ENCODE results near the gene AGAP5.

AGAP5 gene

DNA sequence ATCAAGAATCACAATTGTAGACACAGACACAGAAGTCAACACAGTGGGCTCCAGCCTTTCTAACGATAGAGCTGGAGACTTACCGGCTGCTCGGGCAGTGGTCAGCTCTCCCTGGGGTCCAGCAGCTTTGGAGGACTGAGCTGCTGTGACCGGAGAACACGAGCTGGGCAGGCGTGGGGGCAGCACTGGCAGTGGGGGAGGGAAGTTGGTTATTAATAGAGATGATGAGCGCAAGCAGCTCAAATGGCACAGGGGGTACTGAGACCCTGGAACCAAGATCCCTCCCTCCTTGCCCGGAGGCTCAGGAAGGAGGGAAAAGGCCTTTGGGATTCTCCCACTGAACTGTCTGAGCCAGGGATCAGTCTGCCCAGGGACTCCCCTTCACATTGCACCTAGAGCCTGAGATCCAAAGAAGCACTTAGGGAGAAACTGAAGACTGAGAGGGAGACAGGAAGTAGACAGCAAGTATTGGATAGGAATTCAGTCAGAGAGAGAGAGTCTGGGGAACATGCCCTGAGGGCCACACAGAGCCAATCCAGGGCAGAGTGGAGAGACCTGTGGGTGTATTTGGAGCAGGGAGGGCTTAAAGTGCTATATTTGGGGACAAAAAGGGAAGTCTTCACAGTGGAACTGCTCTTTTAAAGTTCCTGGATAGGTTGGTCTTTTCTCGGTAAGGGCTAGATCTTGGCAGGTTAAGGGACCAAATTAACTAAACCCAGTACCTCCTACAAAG lies 56.4 kb downstream of the AGAP5 start, which contains the start of gene MYOZ1:
TSS of gene MYOZ1 (minus strand) at position 147 of the 733 bp plus-strand sequence. CDS start 1,457 bp downstream, outside the sequence.
- TF ChIP-seq, protein P1, sequence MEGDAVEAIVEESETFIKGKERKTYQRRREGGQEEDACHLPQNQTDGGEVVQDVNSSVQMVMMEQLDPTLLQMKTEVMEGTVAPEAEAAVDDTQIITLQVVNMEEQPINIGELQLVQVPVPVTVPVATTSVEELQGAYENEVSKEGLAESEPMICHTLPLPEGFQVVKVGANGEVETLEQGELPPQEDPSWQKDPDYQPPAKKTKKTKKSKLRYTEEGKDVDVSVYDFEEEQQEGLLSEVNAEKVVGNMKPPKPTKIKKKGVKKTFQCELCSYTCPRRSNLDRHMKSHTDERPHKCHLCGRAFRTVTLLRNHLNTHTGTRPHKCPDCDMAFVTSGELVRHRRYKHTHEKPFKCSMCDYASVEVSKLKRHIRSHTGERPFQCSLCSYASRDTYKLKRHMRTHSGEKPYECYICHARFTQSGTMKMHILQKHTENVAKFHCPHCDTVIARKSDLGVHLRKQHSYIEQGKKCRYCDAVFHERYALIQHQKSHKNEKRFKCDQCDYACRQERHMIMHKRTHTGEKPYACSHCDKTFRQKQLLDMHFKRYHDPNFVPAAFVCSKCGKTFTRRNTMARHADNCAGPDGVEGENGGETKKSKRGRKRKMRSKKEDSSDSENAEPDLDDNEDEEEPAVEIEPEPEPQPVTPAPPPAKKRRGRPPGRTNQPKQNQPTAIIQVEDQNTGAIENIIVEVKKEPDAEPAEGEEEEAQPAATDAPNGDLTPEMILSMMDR (IDR thresholded peaks at IDR 0.05; ENCODE audit: low read depth, low read length, missing control alignments): no peak
- H3K27ac ChIP-seq: no peak within 1 kb of the TSS
- no peaks in the 10 kb centered on the region for H3K27me3 ChIP-seq (replicated peaks)
- in situ Hi-C loops (cut with HindIII; ENCODE audit: low pct_ligation_motif_present, low sequenced_read_pairs): no loop called here
- H3K4me3 ChIP-seq (ENCODE audit: low read depth, low read length): no peak within 1 kb of the TSS
- no peaks in the 10 kb centered on the region for H3K36me3 ChIP-seq (replicated peaks)
- no peak for DNase-seq

DNA sequence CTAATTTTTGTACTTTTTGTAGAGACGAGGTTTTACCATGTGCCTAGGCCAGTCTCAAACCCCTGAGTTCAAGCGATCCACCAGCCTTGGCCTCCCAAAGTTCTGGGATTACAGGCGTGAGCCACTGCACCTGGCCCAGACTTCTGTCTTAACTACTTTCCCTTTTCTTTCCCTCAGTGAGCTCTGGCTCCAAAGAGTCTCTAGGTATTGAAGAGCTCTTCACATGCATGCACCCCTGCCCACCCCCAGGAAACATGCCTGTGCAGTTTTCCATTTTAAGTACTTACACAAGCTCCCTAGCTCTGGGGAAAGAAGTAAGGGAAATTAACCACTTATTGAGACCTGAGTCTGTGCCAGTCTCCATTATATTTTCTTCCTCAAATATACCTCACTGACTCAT lies 58.6 kb downstream of the AGAP5 start:
- no peak for DNase-seq
- no peak overlapping the region for H3K4me3 ChIP-seq (ENCODE audit: low read depth, low read length)
- TF ChIP-seq, protein P1 (IDR thresholded peaks at IDR 0.05; ENCODE audit: low read depth, low read length, missing control alignments): no peak
- in situ Hi-C loops (cut with HindIII; ENCODE audit: low pct_ligation_motif_present, low sequenced_read_pairs): no loop called here
- no peaks in the 10 kb centered on the region for H3K36me3 ChIP-seq (replicated peaks)
- no peaks in the 10 kb centered on the region for H3K27me3 ChIP-seq (replicated peaks)
- no peak overlapping the region for H3K27ac ChIP-seq

DNA sequence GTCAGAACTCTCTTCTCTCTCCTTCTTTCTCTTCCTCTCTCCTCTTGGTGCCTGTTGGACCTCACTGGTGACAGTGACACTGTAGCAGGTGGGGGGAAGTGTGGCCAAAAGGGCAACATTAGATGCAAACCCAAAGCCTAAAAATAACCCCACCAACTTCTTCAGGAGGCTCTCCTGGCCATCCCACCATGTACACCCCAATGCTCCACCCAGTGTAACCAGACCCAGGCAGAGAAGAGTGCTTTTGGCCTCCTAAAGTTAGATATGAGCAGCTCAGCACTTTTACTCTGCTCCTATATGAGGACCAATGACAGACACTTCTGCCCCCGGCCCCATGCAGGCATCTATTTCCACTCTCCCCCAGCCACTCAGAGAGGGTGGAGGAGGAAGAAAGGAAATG lies 62.1 kb downstream of the AGAP5 start:
- Histone ChIP-seq H3K27me3 (replicated peaks) (no peaks in the 10 kb centered on the region), H3K27ac (no peak overlapping the region), H3K36me3 (replicated peaks) (no peaks in the 10 kb centered on the region), H3K4me3 (ENCODE audit: low read depth, low read length) (no peak overlapping the region)
- in situ Hi-C loops (cut with HindIII; ENCODE audit: low pct_ligation_motif_present, low sequenced_read_pairs): no loop called here
- DNase-seq: no peak
- TF ChIP-seq, protein P1 (IDR thresholded peaks at IDR 0.05; ENCODE audit: low read depth, low read length, missing control alignments): no peak

DNA sequence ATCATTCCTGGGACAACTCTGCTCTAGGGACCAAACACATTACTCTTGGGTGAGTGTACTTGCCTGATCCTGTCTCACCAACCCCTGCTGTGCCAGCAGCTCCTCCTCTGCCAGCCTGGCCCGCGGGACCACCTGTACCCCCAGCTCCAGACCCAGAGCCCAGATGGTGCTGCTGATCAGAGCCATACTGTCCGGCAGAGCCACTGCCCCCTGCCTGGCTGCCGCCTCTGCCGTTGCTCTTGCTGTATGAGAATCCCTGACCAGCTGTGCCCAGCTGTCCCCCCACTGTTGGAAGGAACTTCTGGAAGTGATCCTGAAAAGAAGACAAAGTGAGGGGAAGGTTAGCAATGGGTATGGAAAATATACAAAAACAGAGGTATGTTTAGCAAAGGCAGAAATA lies 63.5 kb downstream of the AGAP5 start:
- Histone ChIP-seq H3K4me3 (ENCODE audit: low read depth, low read length) (no peak overlapping the region), H3K36me3 (replicated peaks) (no peaks in the 10 kb centered on the region), H3K27me3 (replicated peaks) (no peaks in the 10 kb centered on the region), H3K27ac (no peak overlapping the region)
- TF ChIP-seq, protein P1 (IDR thresholded peaks at IDR 0.05; ENCODE audit: low read depth, low read length, missing control alignments): no peak
- no peak for DNase-seq
- in situ Hi-C loops (cut with HindIII; ENCODE audit: low pct_ligation_motif_present, low sequenced_read_pairs): no loop called here

DNA sequence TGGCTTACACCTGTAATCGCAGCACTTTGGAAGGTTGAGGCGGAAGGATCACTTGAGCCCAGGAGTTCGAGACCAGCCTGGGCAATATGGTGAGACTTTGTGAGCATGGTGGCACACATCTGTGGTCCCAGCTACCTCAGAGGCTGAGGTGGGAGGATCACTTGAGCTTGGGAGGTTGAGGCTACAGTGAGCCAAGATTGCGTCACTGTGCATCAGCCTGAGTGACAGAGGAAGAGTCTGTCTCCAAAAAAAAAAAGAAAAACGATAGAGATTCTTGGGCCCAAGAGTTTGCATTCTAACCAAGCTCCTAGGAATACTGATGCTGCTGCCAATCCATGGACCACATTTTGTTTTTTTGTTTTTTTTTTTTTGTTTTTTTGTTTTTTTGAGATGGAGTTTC lies 68.7 kb downstream of the AGAP5 start:
- Histone ChIP-seq H3K27me3 (replicated peaks) (no peaks in the 10 kb centered on the region), H3K27ac (no peak overlapping the region), H3K4me3 (ENCODE audit: low read depth, low read length) (no peak overlapping the region), H3K36me3 (replicated peaks) (no peaks in the 10 kb centered on the region)
- DNase-seq: no peak
- TF ChIP-seq, protein P1 (IDR thresholded peaks at IDR 0.05; ENCODE audit: low read depth, low read length, missing control alignments): no peak
- in situ Hi-C loops (cut with HindIII; ENCODE audit: low pct_ligation_motif_present, low sequenced_read_pairs): no loop called here

DNA sequence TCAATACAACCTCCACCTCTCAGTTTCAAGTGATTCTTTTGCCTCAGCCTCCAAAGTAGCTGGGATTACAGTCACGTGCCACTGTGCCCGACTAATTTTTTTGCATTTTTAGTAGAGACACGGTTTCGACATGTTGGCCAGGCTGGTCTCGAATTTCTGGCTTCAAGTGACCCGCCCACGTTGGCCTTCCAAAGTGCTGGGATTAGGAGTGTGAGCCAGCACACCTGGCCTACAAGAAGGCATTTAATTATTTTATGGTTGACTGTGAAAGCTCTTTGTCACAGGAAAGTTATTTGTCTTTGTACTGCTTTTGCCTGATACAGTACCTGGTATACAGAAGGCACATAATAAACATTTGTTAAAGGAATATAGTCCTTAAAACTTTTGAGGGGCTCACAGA lies 69.5 kb downstream of the AGAP5 start:
- no peak overlapping the region for H3K4me3 ChIP-seq (ENCODE audit: low read depth, low read length)
- no peak overlapping the region for H3K27ac ChIP-seq
- no peak for DNase-seq
- in situ Hi-C loops (cut with HindIII; ENCODE audit: low pct_ligation_motif_present, low sequenced_read_pairs): no loop called here
- no peaks in the 10 kb centered on the region for H3K27me3 ChIP-seq (replicated peaks)
- TF ChIP-seq, protein P1 (IDR thresholded peaks at IDR 0.05; ENCODE audit: low read depth, low read length, missing control alignments): no peak
- H3K36me3 ChIP-seq (replicated peaks): no peaks in the 10 kb centered on the region

All from brain microvascular endothelial cell (primary cell).